ENCODE data around the gene BBS12. TPM values are rescaled to one million over a fixed set of nuclear protein-coding genes. Genes with fewer than 3 reads are reported as not detected.
"Not testable (repeated sequence)": the region's sequence is repeated elsewhere in the genome, so short reads cannot be mapped to it uniquely, and the experiment has no call there.

The BBS12 gene
- total RNA-seq, 2 donors from 2014 or later: 4.1 to 6.4 TPM

- H3K9me3 ChIP-seq: no peaks in the 10 kb centered on the region
- intact Hi-C loops (cut with DNase I): no loop called here
- no peak for DNase-seq (ENCODE audit: low spot score)
- TF ChIP-seq POLR2AphosphoS5 (IDR thresholded peaks at IDR 0.05) (no peak), POLR2A (IDR thresholded peaks at IDR 0.05) (no peak)
- TF ChIP-seq, protein P1, sequence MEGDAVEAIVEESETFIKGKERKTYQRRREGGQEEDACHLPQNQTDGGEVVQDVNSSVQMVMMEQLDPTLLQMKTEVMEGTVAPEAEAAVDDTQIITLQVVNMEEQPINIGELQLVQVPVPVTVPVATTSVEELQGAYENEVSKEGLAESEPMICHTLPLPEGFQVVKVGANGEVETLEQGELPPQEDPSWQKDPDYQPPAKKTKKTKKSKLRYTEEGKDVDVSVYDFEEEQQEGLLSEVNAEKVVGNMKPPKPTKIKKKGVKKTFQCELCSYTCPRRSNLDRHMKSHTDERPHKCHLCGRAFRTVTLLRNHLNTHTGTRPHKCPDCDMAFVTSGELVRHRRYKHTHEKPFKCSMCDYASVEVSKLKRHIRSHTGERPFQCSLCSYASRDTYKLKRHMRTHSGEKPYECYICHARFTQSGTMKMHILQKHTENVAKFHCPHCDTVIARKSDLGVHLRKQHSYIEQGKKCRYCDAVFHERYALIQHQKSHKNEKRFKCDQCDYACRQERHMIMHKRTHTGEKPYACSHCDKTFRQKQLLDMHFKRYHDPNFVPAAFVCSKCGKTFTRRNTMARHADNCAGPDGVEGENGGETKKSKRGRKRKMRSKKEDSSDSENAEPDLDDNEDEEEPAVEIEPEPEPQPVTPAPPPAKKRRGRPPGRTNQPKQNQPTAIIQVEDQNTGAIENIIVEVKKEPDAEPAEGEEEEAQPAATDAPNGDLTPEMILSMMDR (IDR thresholded peaks at IDR 0.05): no peak
- no peaks in the 10 kb centered on the region for H3K36me3 ChIP-seq
- no peak overlapping the region for H3K27ac ChIP-seq
- H3K4me3 ChIP-seq: no peak overlapping the region
- no peaks in the 10 kb centered on the region for H3K27me3 ChIP-seq (replicated peaks; ENCODE audit: insufficient read depth)
- H3K4me1 ChIP-seq (replicated peaks): no peaks in the 10 kb centered on the region
- 95% methylated on average over 2 of the region's 2 CpGs for WGBS
These were observed 52.6 kb downstream of the BBS12 start for GRCh38 chr4:122785099-122785498.

- H3K4me1 ChIP-seq (replicated peaks); DNase-seq (ENCODE audit: low spot score); H3K4me3 ChIP-seq; H3K36me3 ChIP-seq; H3K9me3 ChIP-seq; intact Hi-C loops (cut with DNase I); H3K27ac ChIP-seq; H3K27me3 ChIP-seq (replicated peaks; ENCODE audit: insufficient read depth): not testable (repeated sequence)
- WGBS: 97% methylated on average over 4 of the region's 4 CpGs
These were observed 53.8 kb downstream of the BBS12 start for GRCh38 chr4:122786296-122786695.

DNA sequence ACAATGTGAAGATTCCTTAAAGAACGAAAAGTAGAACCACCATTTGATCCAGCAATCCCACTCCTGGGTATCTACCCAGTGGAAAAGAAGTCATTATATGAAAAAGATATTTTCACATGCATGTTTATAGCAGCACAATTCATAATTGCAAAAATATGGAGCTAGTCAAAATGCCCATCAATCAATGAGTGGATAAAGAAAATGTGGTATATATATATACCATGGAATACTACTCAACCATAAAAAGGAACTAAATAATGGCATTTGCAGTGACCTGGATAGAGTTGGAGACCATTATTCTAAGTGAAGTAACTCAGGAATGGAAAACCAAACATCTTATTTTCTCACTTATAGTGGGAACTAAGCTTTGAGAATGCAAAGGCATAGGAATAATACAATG lies 54.4 kb downstream of the BBS12 start:
- intact Hi-C loops (cut with DNase I); H3K4me3 ChIP-seq; H3K9me3 ChIP-seq; H3K27ac ChIP-seq; H3K36me3 ChIP-seq; H3K4me1 ChIP-seq (replicated peaks); DNase-seq (ENCODE audit: low spot score); H3K27me3 ChIP-seq (replicated peaks; ENCODE audit: insufficient read depth): not testable (repeated sequence)
- WGBS: 98% methylated on average over 1 of the region's 1 CpG

GRCh38 chr4:122787940-122788339 lies 55.4 kb downstream of the BBS12 start:
- intact Hi-C loops (cut with DNase I): no loop called here
- no peak overlapping the region for H3K27ac ChIP-seq
- no peaks in the 10 kb centered on the region for H3K36me3 ChIP-seq
- no peaks in the 10 kb centered on the region for H3K9me3 ChIP-seq
- TF ChIP-seq POLR2AphosphoS5 (IDR thresholded peaks at IDR 0.05) (no peak), POLR2A (IDR thresholded peaks at IDR 0.05) (no peak)
- TF ChIP-seq, protein P1 (IDR thresholded peaks at IDR 0.05): no peak
- DNase-seq (ENCODE audit: low spot score): no peak
- no peaks in the 10 kb centered on the region for H3K27me3 ChIP-seq (replicated peaks; ENCODE audit: insufficient read depth)
- H3K4me1 ChIP-seq (replicated peaks): no peaks in the 10 kb centered on the region
- no peak overlapping the region for H3K4me3 ChIP-seq
- 85% methylated on average over 1 of the region's 1 CpG for WGBS

DNA sequence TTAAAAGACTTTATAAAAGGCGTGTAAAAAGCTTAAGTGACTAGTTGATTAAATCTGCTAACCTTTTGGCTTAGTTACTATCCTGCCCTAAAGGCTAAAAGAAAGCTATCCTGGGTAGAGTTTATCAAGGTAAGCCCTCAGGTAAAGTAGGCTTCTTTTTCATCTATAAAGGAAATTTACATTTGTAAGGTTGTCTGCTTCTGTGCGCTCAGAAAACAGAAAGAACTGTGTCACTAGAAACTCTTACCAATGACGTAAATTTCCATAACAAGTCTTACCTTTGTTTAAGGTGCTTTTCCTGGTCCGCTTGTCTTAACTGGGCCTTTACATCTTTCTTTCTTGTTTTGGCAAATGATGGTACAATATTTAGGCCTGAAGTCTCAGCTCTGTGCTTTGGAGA lies 56.4 kb downstream of the BBS12 start:
- DNase-seq (ENCODE audit: low spot score): no peak
- Histone ChIP-seq H3K4me3 (no peak overlapping the region), H3K9me3 (no peaks in the 10 kb centered on the region), H3K27me3 (replicated peaks; ENCODE audit: insufficient read depth) (no peaks in the 10 kb centered on the region), H3K36me3 (no peaks in the 10 kb centered on the region), H3K4me1 (replicated peaks) (no peaks in the 10 kb centered on the region), H3K27ac (no peak overlapping the region)
- WGBS: 92% methylated on average over 4 of the region's 4 CpGs
- TF ChIP-seq POLR2A (IDR thresholded peaks at IDR 0.05): no peak
- no peak for TF ChIP-seq POLR2AphosphoS5 (IDR thresholded peaks at IDR 0.05)
- TF ChIP-seq, protein P1 (IDR thresholded peaks at IDR 0.05): no peak
- intact Hi-C loops (cut with DNase I): no loop called here

- no peaks in the 10 kb centered on the region for H3K36me3 ChIP-seq
- no peak overlapping the region for H3K4me3 ChIP-seq
- no peaks in the 10 kb centered on the region for H3K27me3 ChIP-seq (replicated peaks; ENCODE audit: insufficient read depth)
- intact Hi-C loops (cut with DNase I): no loop called here
- DNase-seq (ENCODE audit: low spot score): no peak
- no peaks in the 10 kb centered on the region for H3K9me3 ChIP-seq
- no peak overlapping the region for H3K27ac ChIP-seq
- no peaks in the 10 kb centered on the region for H3K4me1 ChIP-seq (replicated peaks)
- TF ChIP-seq POLR2A (IDR thresholded peaks at IDR 0.05) (no peak), POLR2AphosphoS5 (IDR thresholded peaks at IDR 0.05) (no peak)
- TF ChIP-seq, protein P1 (IDR thresholded peaks at IDR 0.05): no peak
These were observed 61.3 kb downstream of the BBS12 start for GRCh38 chr4:122793811-122794210.

Other genes starting within 250 kb of the BBS12 start
- not detected for gene IL21, start 111.6 kb upstream of the BBS12 start, total RNA-seq
- 1 to 10 TPM; 4.4 to 4.8 TPM for gene FGF2, start 94.1 kb downstream of the BBS12 start, total RNA-seq
- 10 to 100 TPM in 1 of 2 donors, 1 to 10 TPM in 1; 6.6 to 12.4 TPM for gene NUDT6, start 189.9 kb downstream of the BBS12 start, total RNA-seq

Measured in prostate gland (tissue), 2 donors.